SKM-1 (cell line): ENCODE measurements around the gene EXD2.
A peak's percentile ranks its signal among the peaks of the same experiment; 100 is the strongest.
"Not testable (repeated sequence)": the region's sequence is repeated elsewhere in the genome, so short reads cannot be mapped to it uniquely, and the experiment has no call there.

ENCODE experiments used
- DNase-seq: peaks from one replicate; lab custom pipeline; 2025; ENCODE audit not compliant: unreplicated experiment; lab: John Stamatoyannopoulos, UW

The EXD2 gene

DNA sequence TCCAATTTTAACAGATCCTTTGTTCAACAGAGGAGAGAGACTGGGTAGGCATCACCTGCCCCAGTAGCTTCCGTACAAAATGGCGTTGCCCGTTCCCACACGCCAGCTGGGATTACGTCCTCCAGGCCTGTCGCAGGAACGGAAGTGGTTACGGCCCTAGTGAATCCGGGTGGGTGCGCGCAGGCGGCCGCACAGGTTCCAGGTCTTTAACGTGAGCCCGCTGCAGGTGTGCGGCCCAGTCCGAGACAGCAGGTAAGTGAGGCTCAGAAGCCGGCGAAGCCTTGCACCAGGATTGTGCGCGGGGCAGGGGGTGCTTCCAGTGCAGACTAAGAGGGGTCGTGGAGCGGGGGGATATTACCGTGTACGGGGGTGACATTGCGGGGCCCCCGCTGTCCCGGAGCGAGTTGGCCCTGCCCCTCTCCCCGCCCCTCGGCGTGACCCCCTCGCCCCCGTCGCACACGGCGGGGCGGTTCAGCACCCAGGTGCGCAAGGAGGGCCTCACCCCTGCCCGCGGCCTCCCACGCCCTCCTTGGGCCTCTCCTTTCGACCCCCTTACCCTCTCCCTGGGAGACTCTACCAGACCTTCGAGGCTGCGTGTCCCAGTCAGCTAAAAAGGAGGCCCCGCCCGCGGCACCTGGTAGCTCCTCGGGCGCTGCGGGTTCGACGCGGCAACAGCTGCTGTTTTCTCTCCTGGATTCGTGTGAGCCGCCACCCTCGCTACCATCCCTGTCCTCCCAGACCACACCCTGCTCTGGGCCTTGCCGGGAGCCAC is at the start of gene EXD2:
Gene EXD2, plus strand, starts transcription at position 159 of the 772 bp plus-strand sequence. CDS start 17,973 bp downstream, outside the sequence.
- DNase-seq: peak; percentile 7

DNA sequence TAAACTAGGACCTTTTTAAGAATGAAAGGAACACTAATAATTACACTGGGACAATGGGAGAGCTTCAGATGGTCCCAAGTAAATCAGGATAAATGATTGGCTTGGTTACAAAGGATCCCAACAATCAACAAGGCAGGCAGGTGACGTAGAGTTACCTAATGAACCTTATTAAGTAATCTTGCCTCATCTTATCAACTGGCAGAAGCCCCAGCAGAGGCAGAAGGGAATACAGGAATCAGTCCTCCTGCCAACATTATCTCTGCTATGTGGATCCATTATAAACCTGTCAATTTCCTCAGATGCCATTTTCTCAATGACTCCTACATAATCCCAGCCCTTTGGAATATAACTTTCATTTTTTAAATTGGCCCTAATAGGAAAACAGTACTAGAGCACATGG is 49.7 kb upstream of the EXD2 start:
- no peak for DNase-seq

DNA sequence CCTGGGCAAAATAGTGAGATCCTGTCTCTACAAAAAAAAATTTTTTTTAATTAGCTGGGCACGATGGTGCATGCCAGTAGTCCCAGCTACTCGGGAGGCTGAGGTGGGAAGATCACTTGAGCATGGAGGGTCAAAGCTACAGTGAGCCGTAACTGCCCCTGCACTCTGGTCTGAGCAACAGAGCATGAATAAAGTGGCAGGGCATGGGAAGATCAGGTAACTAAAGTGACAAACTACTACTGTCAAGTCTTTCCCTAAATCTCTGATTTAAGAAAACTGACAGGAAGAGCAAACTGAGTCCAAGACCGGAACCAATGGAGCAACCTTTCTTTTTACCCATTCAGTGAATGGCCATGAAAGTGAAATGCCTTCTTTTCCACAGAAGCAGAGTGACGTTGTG is 49.2 kb upstream of the EXD2 start:
- DNase-seq: no peak

- DNase-seq: no peak
Measured at GRCh38 chr14:69149461-69150244, 41.6 kb upstream of the EXD2 start.

- peak; percentile 3 for DNase-seq
Measured at GRCh38 chr14:69151458-69152180, 39.7 kb upstream of the EXD2 start.

GRCh38 chr14:69152181-69152901 is 39.0 kb upstream of the EXD2 start:
- no peak for DNase-seq

GRCh38 chr14:69152902-69153151 is 38.5 kb upstream of the EXD2 start, which contains the start of gene DCAF5:
Gene DCAF5, minus strand, starts transcription at chr14:69153119. Its CDS starts 141 bp downstream, at chr14:69152978.
- no peak for DNase-seq

GRCh38 chr14:69153152-69153872 is 38.0 kb upstream of the EXD2 start:
- peak; percentile 47 for DNase-seq

- DNase-seq: no peak
Measured at GRCh38 chr14:69153873-69154270, 37.4 kb upstream of the EXD2 start.

DNA sequence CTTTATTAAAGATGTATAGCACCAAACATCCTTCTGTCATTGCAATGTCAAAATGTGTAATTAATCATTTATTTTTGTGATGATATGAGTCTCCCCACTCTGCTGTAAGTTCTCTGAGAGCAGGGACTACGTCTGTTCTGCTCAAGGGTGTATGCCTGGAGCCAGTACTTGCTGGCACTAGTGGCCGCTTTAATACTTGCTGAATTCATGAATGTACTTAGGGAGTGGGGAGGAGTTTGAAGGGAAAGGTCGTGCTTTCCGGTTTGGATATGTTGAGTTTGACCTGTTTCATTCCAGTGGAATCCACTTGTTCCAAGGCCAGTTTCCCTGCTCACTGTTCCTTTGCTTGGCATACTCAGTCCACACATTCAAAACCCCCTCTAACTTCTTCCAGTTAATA is 36.5 kb upstream of the EXD2 start:
- no peak for DNase-seq

- DNase-seq: no peak
Measured at GRCh38 chr14:69156224-69156623, 35.1 kb upstream of the EXD2 start.

DNA sequence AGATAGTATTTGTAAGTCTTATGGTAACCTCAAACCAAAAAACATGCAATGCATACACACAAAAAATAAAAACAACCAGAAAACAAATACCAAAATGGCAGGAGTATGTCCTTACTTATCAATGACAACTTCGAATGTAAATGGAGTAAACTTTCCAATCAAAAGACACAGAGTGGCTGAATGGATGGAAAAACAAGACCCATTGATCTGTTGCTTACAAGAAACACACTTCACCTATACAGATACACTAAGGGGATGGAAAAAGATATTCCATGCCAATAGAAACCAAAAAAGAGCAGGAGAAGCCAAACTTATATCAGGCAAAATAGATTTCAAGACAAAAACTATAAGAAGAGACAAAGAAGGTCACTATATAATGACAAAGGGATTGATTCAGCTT is 29.7 kb upstream of the EXD2 start:
- DNase-seq: no peak

DNA sequence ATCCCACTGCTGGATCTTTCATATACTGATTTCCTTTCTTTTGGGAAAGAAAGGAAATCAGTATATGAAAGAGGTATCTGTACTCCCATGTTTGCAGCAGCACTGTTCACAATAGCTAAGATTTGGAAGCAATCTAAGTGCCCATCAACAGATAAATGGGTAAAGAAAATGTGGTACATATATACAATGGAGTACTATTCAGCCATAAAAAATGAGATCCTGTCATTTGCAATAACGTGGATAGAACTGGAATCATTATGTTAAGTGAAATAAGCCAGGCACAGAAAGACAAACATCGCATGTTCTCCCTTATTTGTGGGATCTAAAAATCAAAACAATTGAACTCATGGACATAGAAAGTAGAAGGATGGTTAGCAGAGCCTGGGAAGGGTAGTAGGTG is 25.5 kb upstream of the EXD2 start:
- not testable (repeated sequence) for DNase-seq

DNA sequence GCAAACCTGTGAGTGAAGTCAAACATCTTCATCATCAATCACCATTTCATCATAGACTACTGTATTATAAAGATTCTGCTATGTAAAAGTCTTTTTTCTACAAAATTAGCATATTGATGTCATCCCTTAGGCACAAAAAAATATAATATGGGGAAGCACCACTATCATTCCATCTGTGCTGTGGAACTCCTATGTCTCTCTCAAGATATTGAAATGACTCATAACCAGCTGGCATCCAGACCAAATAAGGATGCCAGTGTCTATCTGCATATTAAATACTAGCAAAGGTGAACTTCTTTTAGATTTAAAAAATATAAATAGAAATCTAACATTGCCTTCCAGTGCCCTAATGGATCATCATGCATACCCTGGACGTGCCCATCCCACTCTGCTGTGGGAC is 20.5 kb upstream of the EXD2 start:
- no peak for DNase-seq

DNA sequence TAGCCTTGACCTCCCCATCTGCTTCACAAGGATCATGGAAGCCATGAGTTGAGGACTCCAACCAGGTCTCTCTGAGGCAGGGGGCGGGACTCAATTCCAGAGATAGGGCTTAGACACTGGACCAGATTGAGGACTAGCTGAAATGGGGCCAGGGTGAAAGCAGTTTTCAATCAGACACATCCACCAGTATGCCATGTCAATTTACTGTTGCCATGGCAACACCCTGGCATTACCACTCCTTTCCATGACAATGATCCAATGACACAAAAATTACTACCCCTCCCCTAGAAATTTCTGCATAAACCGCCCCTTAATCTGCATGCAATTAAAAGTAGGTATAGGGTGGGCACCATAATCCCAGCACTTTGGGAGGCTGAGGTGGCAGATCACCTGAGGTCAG is 19.7 kb upstream of the EXD2 start:
- no peak for DNase-seq

GRCh38 chr14:69175130-69175529 is 16.2 kb upstream of the EXD2 start:
- no peak for DNase-seq

DNA sequence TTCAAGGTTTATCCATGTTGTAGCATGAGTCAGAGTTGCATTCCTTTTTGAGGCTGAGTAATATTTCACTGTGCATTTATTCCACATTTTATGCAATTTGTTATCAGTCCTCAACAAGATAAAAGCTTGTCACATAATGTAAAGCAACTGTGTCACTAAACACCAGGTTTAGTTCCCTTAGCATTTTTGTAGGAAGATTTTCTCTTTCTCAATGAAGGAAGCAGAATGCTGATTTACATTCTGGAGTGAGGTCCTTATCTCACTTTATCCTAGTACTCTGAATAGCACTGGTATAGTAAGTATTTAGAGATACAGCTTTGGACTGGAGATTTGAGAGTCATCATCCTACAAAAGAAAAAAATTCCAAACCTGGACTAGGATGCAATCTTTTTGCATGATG is 9.8 kb upstream of the EXD2 start:
- no peak for DNase-seq

DNA sequence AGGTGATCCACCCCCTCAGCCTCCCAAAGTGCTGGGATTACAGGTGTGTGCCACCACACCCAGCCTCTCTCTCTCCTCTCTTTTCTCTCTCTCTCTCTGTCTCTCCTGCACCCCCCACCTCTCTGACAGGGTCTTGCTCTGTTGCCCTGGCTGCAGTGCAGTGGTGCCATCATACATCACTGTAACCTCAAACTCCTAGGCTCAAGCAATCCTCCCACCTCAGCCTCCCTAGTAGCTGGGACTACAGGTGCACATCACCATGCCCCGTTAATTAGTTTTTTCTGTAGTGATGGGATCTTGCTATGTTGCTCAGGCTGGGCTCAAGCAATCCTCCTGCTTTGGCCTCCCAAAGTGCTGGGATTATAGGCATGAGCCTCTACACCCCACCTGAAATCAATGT is 8.7 kb upstream of the EXD2 start:
- DNase-seq: not testable (repeated sequence)

GRCh38 chr14:69183735-69184134 is 7.6 kb upstream of the EXD2 start:
- peak; percentile 39 for DNase-seq

DNA sequence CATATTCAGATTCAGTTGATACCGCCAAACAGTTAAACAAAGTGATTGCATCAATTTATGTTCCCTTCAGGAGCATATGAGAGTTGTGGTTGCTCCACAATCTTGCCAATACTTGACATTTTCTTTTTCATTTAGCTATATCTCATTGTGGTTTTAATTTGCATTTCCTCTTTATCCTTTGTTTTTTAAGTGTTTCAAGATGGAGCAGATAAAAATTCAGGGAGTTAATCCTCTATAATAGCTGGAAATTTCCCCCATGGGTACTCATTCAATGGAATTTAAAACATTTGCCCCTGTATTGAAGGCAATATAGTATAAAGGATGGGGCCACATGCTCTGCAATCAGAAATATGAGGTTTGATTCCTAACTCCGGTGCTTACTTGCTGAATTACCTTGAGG is 1.1 kb upstream of the EXD2 start:
- no peak for DNase-seq

- DNase-seq: no peak
Measured at GRCh38 chr14:69193721-69194120, 2.4 kb downstream of the EXD2 start.
